ENCODE results near the gene ZNF398.

- TF ChIP-seq POLR2A (IDR thresholded peaks at IDR 0.05) (no peak), CTCF (IDR thresholded peaks at IDR 0.05) (no peak)
Observed at GRCh38 chr7:149188213-149188612, 41.0 kb downstream of the ZNF398 start.

All from body of pancreas (tissue), 4 donors.